Central memory CD8-positive, alpha-beta T cell (primary cell): Measurements from ENCODE around the gene SERPINC1.

ENCODE experiments used
- ATAC-seq: fragments of 150-1000 bp; cut with Tn5 transposase; replicated peaks from 2 replicates; pipeline ENCODE4 v1.10.0; 2022; ENCODE audit warnings: mild to moderate bottlenecking, moderate FRiP score, moderate number of reproducible peaks; ENCODE audit not compliant: poor library complexity, severe bottlenecking; ENCODE audit errors: extremely low read depth
- DNase-seq, 2 donors: peaks; one replicate each; pipeline ENCODE4 v3.0.0; 2021; ENCODE audit warnings: low spot score in 2 of 2
- H3K27ac Mint-ChIP-seq: one replicate; pipeline ENCODE4 v1.8.0; 2022; ENCODE audit warnings: low read depth, mild to moderate bottlenecking, moderate library complexity, mixed read lengths
- H3K27me3 Mint-ChIP-seq: one replicate; pipeline ENCODE4 v1.8.0; 2022; ENCODE audit warnings: mixed read lengths
- H3K36me3 Mint-ChIP-seq: one replicate; pipeline ENCODE4 v1.8.0; 2022; ENCODE audit warnings: mild to moderate bottlenecking, moderate library complexity, mixed read lengths; ENCODE audit not compliant: insufficient read depth
- H3K4me1 Mint-ChIP-seq: one replicate; pipeline ENCODE4 v1.8.0; 2022; ENCODE audit warnings: mixed read lengths
- H3K4me3 Mint-ChIP-seq: one replicate; pipeline ENCODE4 v1.8.0; 2022; ENCODE audit warnings: mild to moderate bottlenecking, moderate library complexity, mixed read lengths
- H3K9me3 Mint-ChIP-seq: one replicate; pipeline ENCODE4 v1.8.0; 2022; ENCODE audit warnings: mixed read lengths

Gene SERPINC1

GRCh38 chr1:173856014-173856413 lies 61.1 kb downstream of the SERPINC1 start:
- no peak overlapping the region for H3K4me3 Mint-ChIP-seq
- ATAC-seq (no peak), DNase-seq (no peak)
- H3K9me3 Mint-ChIP-seq, result no peaks in the 10 kb centered on the region
- no peaks in the 10 kb centered on the region for H3K27me3 Mint-ChIP-seq
- H3K36me3 Mint-ChIP-seq, result peaks cover 33% of the 10 kb centered on the region
- peak overlapping the region; percentile 8 for H3K27ac Mint-ChIP-seq
- H3K4me1 Mint-ChIP-seq, result no peaks in the 10 kb centered on the region
